Chondrocyte (in vitro differentiated cells): ENCODE measurements around the gene INPP5A. TPM values are rescaled to one million over a fixed set of nuclear protein-coding genes. Genes with fewer than 3 reads are reported as not detected.

Experiments used
- DNase-seq: peaks from one replicate; pipeline ENCODE4 v3.0.0; 2021; ENCODE audit warnings: mixed read lengths, low spot score
- H3K27ac Mint-ChIP-seq: one replicate; pipeline ENCODE4 v1.8.0; 2021; ENCODE audit warnings: mild to moderate bottlenecking, moderate library complexity, mixed read lengths; ENCODE audit not compliant: unreplicated experiment
- H3K27me3 Mint-ChIP-seq: 2 replicates; pipeline ENCODE4 v1.8.0; 2021; ENCODE audit warnings: low read depth, mixed read lengths
- H3K36me3 Mint-ChIP-seq: 2 replicates; pipeline ENCODE4 v1.8.0; 2021; ENCODE audit warnings: low read depth, mixed read lengths
- H3K4me1 Mint-ChIP-seq: 2 replicates; pipeline ENCODE4 v1.8.0; 2021; ENCODE audit warnings: low read depth, mild to moderate bottlenecking, mixed read lengths
- H3K4me3 Mint-ChIP-seq: one replicate; pipeline ENCODE4 v1.8.0; 2021; ENCODE audit warnings: mild to moderate bottlenecking, moderate library complexity, mixed read lengths; ENCODE audit not compliant: unreplicated experiment
- H3K9me3 Mint-ChIP-seq: 2 replicates; pipeline ENCODE4 v1.8.0; 2021; ENCODE audit warnings: low read depth, mixed read lengths
- CTCF ChIP-seq: fragments of 200-600 bp; sonication (generic); IDR thresholded peaks from 2 replicates; pipeline ENCODE4 v1.5.0; 2021; ENCODE audit warnings: antibody characterized with exemption, mild to moderate bottlenecking, moderate library complexity
- total RNA-seq: library from RNA; stranded (reverse); gene quantifications from 3 replicates; pipeline ENCODE4 v1.2.1, GENCODE V29; 2021

INPP5A gene
- total RNA-seq, 1 donor from 2014 or later: 40.6 TPM

DNA sequence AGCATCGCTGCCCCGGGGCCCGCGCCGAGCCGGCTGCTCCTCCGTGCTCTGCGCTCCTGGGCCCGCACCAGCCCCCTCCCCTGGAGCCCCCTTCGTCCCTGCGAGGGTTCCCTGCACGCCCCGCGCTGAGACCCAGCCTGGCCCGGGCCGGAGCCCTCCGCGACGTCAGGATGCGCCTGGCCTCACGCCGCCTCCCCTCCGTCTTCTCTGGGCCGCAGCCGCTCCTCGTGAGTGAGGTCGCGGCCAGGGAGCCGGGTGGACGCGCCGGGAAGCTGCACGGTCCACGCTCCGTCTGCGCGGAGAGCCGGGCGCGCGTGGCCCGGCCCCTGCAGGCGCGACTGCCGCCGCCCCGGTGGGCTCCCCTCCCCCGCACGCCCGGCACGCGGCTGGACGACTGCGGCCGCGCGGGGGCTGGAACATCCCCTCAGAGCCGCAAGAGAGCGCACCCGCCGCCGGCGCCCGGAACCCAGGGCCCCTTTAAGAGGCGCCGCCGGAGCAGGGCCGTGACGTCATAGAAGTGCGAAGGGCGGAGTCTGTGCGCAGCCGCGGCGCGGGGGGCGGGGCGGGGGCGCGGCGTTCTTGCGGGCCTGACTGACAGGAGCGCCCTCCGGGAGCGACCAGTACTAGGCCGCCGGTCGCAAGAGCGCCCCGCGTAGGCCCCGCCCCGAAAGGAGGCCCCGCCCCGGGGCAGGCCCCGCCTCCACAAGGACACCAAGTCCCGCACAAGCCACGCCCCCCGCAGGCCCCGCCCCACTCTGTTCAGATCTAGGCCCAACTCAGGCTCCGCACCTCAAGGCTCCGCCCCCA, 507 bp upstream of the INPP5A start:
- peak; percentile 61 for TF ChIP-seq CTCF
- Mint-ChIP-seq H3K4me3 (peak overlapping the region; percentile 62), H3K4me1 (peaks cover 77% of the 10 kb centered on the region), H3K9me3 (peaks cover 5% of the 10 kb centered on the region), H3K27ac (no peak overlapping the region), H3K27me3 (no peaks in the 10 kb centered on the region), H3K36me3 (no peaks in the 10 kb centered on the region)
- DNase-seq: peak; percentile 100

GRCh38 chr10:132538031-132538789, 623 bp downstream of the INPP5A start:
- Mint-ChIP-seq H3K36me3 (peaks cover 1% of the 10 kb centered on the region), H3K27me3 (no peaks in the 10 kb centered on the region), H3K9me3 (no peaks in the 10 kb centered on the region), H3K4me1 (peaks cover 74% of the 10 kb centered on the region), H3K27ac (peak overlapping the region; percentile 85), H3K4me3 (peak overlapping the region; percentile 87)
- TF ChIP-seq CTCF: no peak
- DNase-seq: peak; percentile 63

- no peaks in the 10 kb centered on the region for H3K27me3 Mint-ChIP-seq
- H3K36me3 Mint-ChIP-seq: peaks cover 1% of the 10 kb centered on the region
- H3K4me3 Mint-ChIP-seq: peak overlapping the region; percentile 87
- peak; percentile 78 for DNase-seq
- H3K27ac Mint-ChIP-seq: peak overlapping the region; percentile 85
- H3K9me3 Mint-ChIP-seq: no peaks in the 10 kb centered on the region
- no peak for TF ChIP-seq CTCF
- H3K4me1 Mint-ChIP-seq: peaks cover 67% of the 10 kb centered on the region
These were observed 1.3 kb downstream of the INPP5A start for GRCh38 chr10:132538790-132539421.

DNA sequence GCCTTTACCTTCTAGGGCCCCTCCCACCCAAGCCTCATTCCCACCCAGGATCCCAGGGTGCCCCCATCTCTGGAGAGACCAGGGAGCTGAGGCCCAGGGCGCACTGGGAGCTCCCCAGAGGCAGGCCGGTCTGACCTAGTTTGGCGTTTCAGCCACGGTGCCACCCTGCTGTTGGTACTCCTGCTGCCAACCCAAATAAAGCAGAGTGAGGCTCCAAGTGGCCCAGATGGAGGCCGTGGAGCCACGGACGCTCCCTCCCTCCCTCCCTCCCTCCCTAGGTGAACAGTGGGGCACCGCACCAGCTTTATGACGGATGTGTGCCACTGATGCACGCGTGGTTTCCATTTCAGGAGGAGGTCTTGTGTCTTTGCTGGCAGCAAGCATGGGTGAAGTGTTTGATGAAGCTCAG, 1.8 kb downstream of the INPP5A start:
- no peak for TF ChIP-seq CTCF
- Mint-ChIP-seq H3K9me3 (no peaks in the 10 kb centered on the region), H3K27me3 (no peaks in the 10 kb centered on the region), H3K4me1 (peaks cover 63% of the 10 kb centered on the region), H3K4me3 (peak overlapping the region; percentile 87), H3K36me3 (peaks cover 1% of the 10 kb centered on the region), H3K27ac (peak overlapping the region; percentile 85)
- DNase-seq: peak; percentile 84

GRCh38 chr10:132539894-132540293, 2.3 kb downstream of the INPP5A start:
- Mint-ChIP-seq H3K9me3 (no peaks in the 10 kb centered on the region), H3K36me3 (peaks cover 1% of the 10 kb centered on the region), H3K4me3 (peak overlapping the region; percentile 87), H3K27me3 (no peaks in the 10 kb centered on the region), H3K4me1 (peaks cover 64% of the 10 kb centered on the region), H3K27ac (peak overlapping the region; percentile 72)
- no peak for DNase-seq
- TF ChIP-seq CTCF: no peak
